Measurements from ENCODE around the gene GP9.

- TF ChIP-seq CTCF (IDR thresholded peaks at IDR 0.05) (no peak), POLR2A (IDR thresholded peaks at IDR 0.05) (no peak), POLR2AphosphoS5 (IDR thresholded peaks at IDR 0.05) (no peak), EP300 (IDR thresholded peaks at IDR 0.05) (no peak)
Observed at GRCh38 chr3:129013491-129013891, 47.1 kb upstream of the GP9 start.
